PC-9 (cell line): ENCODE results near the gene ADRB1. TPM values are rescaled to one million over a fixed set of nuclear protein-coding genes. Genes with fewer than 3 reads are reported as not detected.

Experiments
- BruUV-seq: library from RNA; stranded (reverse); fragments of 400-500 nt; replicated peaks from 2 replicates; lab custom pipeline; 2021; lab: Mats Ljungman, UMichigan
- CTCF ChIA-PET: fragments of 300-600 bp; sonication (Branson Sonifier 250); formaldehyde crosslinking; loops from one replicate; lab custom pipeline; 2022; ENCODE audit warnings: antibody characterized with exemption; lab: Charles Lee
- POLR2A ChIA-PET: fragments of 300-600 bp; sonication (Branson Sonifier 250); formaldehyde crosslinking; loops from one replicate; lab custom pipeline; 2022; ENCODE audit warnings: antibody characterized with exemption; ENCODE audit not compliant: unreplicated experiment; lab: Charles Lee
- DNase-seq, 2 experiments: peaks; one replicate each; pipeline versions ENCODE4 v3.0.0 to v3.0.0-alpha.2; 2015 to 2022; ENCODE audit warnings: mixed read lengths in 1 of 2
- H2AFZ ChIP-seq: fragments of 200-600 bp; sonication (generic); 2 replicates; pipeline ENCODE4 v1.8.1; 2017; ENCODE audit warnings: antibody characterized with exemption
- H3F3A ChIP-seq: fragments of 200-600 bp; sonication (generic); 2 replicates; pipeline ENCODE4 v1.8.1; 2017; ENCODE audit warnings: antibody characterized with exemption, mild to moderate bottlenecking, low read depth; ENCODE audit not compliant: insufficient read depth
- H3K27ac ChIP-seq: fragments of 200-600 bp; sonication (generic); 2 replicates; pipeline ENCODE4 v1.6.1; 2016; ENCODE audit warnings: mixed run types
- H3K27me3 ChIP-seq: fragments of 200-600 bp; sonication (generic); 2 replicates; pipeline ENCODE4 v1.6.1; 2016; ENCODE audit warnings: low read depth, mixed run types; ENCODE audit not compliant: insufficient read depth
- H3K36me3 ChIP-seq: fragments of 200-600 bp; sonication (generic); 2 replicates; pipeline ENCODE4 v1.6.1; 2016; ENCODE audit warnings: low read depth, mixed run types
- H3K4me1 ChIP-seq: fragments of 200-600 bp; sonication (generic); replicated peaks from 2 replicates; pipeline ENCODE4 v1.6.1; 2016; ENCODE audit warnings: mixed run types; ENCODE audit not compliant: insufficient read depth
- H3K4me2 ChIP-seq: fragments of 200-600 bp; sonication (generic); 2 replicates; pipeline ENCODE4 v1.6.1; 2017; ENCODE audit warnings: mixed run types
- H3K4me3 ChIP-seq: fragments of 200-600 bp; sonication (generic); 2 replicates; pipeline ENCODE4 v1.6.1; 2016; ENCODE audit warnings: mixed run types
- H3K79me2 ChIP-seq: fragments of 200-600 bp; sonication (generic); 2 replicates; pipeline ENCODE4 v1.6.1; 2017; ENCODE audit warnings: low read depth, mixed run types
- H3K9me2 ChIP-seq: fragments of 200-600 bp; sonication (generic); 2 replicates; pipeline ENCODE4 v1.8.1; 2017; ENCODE audit warnings: mild to moderate bottlenecking; ENCODE audit not compliant: insufficient read depth
- H3K9me3 ChIP-seq: fragments of 200-600 bp; sonication (generic); 2 replicates; pipeline ENCODE4 v1.8.1; 2016; ENCODE audit warnings: low read depth; ENCODE audit not compliant: insufficient read depth
- H4K20me1 ChIP-seq: fragments of 200-600 bp; sonication (generic); 2 replicates; pipeline ENCODE4 v1.8.1; 2017; ENCODE audit not compliant: insufficient read depth
- CTCF ChIP-seq: fragments of 200-600 bp; sonication (generic); conservative IDR thresholded peaks from 2 replicates; pipeline ENCODE4 v1.6.1; 2017; ENCODE audit warnings: mixed run types, antibody characterized with exemption, mild to moderate bottlenecking, moderate library complexity
- EZH2 ChIP-seq: fragments of 200-600 bp; sonication (generic); IDR thresholded peaks from 2 replicates; pipeline ENCODE4 v1.8.0; 2017; ENCODE audit warnings: antibody characterized with exemption, low read depth
- intact Hi-C: fragments of 100-400 bp; cut with micrococcal nuclease; formaldehyde crosslinking; loops from one replicate; pipeline ENCODE4 v1.10.0; 2022; ENCODE audit not compliant: unreplicated experiment
- total RNA-seq: library from RNA; stranded (reverse); gene quantifications from 2 replicates; pipeline ENCODE4 v1.2.3, GENCODE V29; 2021

The ADRB1 gene
- total RNA-seq, 1 experiment from 2014 or later: 0.48 TPM

- DNase-seq: no peak
- Histone ChIP-seq H3K9me2 (no peaks in the 10 kb centered on the region), H2AFZ (no peak overlapping the region), H3K79me2 (no peaks in the 10 kb centered on the region), H4K20me1 (no peaks in the 10 kb centered on the region), H3K4me1 (no peaks in the 10 kb centered on the region), H3K4me2 (no peak overlapping the region), H3K9me3 (no peaks in the 10 kb centered on the region), H3K4me3 (no peak overlapping the region), H3K36me3 (no peaks in the 10 kb centered on the region), H3K27me3 (no peaks in the 10 kb centered on the region), H3F3A (no peaks in the 10 kb centered on the region), H3K27ac (no peak overlapping the region)
- ChIA-PET CTCF (no interaction called here), POLR2A (no interaction called here)
- no TSS peak for BruUV-seq
- intact Hi-C loops: no loop called here
- TF ChIP-seq CTCF (no peak), EZH2 (no peak)
These were observed 8.0 kb downstream of the ADRB1 start for GRCh38 chr10:114051714-114052113.

GRCh38 chr10:114052255-114052654 is 8.6 kb downstream of the ADRB1 start:
- ChIA-PET POLR2A (no interaction called here), CTCF (no interaction called here)
- H3K27ac ChIP-seq: no peak overlapping the region
- H3K9me3 ChIP-seq: no peaks in the 10 kb centered on the region
- H3K4me3 ChIP-seq: no peak overlapping the region
- DNase-seq: no peak
- H3K36me3 ChIP-seq: no peaks in the 10 kb centered on the region
- no peaks in the 10 kb centered on the region for H3K79me2 ChIP-seq
- no peak overlapping the region for H3K4me2 ChIP-seq
- H3K9me2 ChIP-seq: no peaks in the 10 kb centered on the region
- no peaks in the 10 kb centered on the region for H3F3A ChIP-seq
- H4K20me1 ChIP-seq: no peaks in the 10 kb centered on the region
- no peaks in the 10 kb centered on the region for H3K27me3 ChIP-seq
- TF ChIP-seq CTCF (no peak), EZH2 (no peak)
- H2AFZ ChIP-seq: no peak overlapping the region
- intact Hi-C loops: no loop called here
- H3K4me1 ChIP-seq: no peaks in the 10 kb centered on the region
- no TSS peak for BruUV-seq

GRCh38 chr10:114053946-114054345 is 10.3 kb downstream of the ADRB1 start:
- Histone ChIP-seq H3K4me3 (no peak overlapping the region), H4K20me1 (no peaks in the 10 kb centered on the region), H3K4me1 (no peaks in the 10 kb centered on the region), H3K9me3 (no peaks in the 10 kb centered on the region), H3K4me2 (no peak overlapping the region), H3F3A (no peaks in the 10 kb centered on the region), H3K9me2 (no peaks in the 10 kb centered on the region), H3K79me2 (no peaks in the 10 kb centered on the region), H2AFZ (no peak overlapping the region), H3K27ac (no peak overlapping the region), H3K27me3 (no peaks in the 10 kb centered on the region), H3K36me3 (no peaks in the 10 kb centered on the region)
- intact Hi-C loops: no loop called here
- CTCF ChIA-PET: no interaction called here
- BruUV-seq: no TSS peak
- POLR2A ChIA-PET: interaction anchor here (0.6 kb wide), 1 partner anchor 865 kb away, joined by 3 read pairs; no protein-coding TSS in a partner anchor
- no peak for TF ChIP-seq EZH2
- no peak for TF ChIP-seq CTCF
- DNase-seq: no peak
